ENCODE measurements around the gene GMPPA.

GMPPA gene

GRCh38 chr2:219497495-219498279 is 1.0 kb upstream of the GMPPA start:
- no peak for TF ChIP-seq CTCF (IDR thresholded peaks at IDR 0.05; ENCODE audit: insufficient read depth, low read depth, low read length, missing control alignments)
- peak; percentile 64 for DNase-seq (ENCODE audit: low read depth)
- H3K4me3 ChIP-seq (ENCODE audit: low read depth, low read length) = peak overlapping the region; percentile 69

- no peak for DNase-seq (ENCODE audit: low read depth)
- peak overlapping the region; percentile 69 for H3K4me3 ChIP-seq (ENCODE audit: low read depth, low read length)
- no peak for TF ChIP-seq CTCF (IDR thresholded peaks at IDR 0.05; ENCODE audit: insufficient read depth, low read depth, low read length, missing control alignments)
These were observed 292 bp downstream of the GMPPA start for GRCh38 chr2:219499058-219499307.

GRCh38 chr2:219499555-219499954 is 864 bp downstream of the GMPPA start:
- H3K4me3 ChIP-seq (ENCODE audit: low read depth, low read length) = peak overlapping the region; percentile 69
- TF ChIP-seq CTCF (IDR thresholded peaks at IDR 0.05; ENCODE audit: insufficient read depth, low read depth, low read length, missing control alignments) = no peak
- no peak for DNase-seq (ENCODE audit: low read depth)

GRCh38 chr2:219500135-219500534 is 1.4 kb downstream of the GMPPA start:
- DNase-seq (ENCODE audit: low read depth) = no peak
- TF ChIP-seq CTCF (IDR thresholded peaks at IDR 0.05; ENCODE audit: insufficient read depth, low read depth, low read length, missing control alignments) = peak; percentile 20
- no peak overlapping the region for H3K4me3 ChIP-seq (ENCODE audit: low read depth, low read length)

- no peak for DNase-seq (ENCODE audit: low read depth)
- no peak for TF ChIP-seq CTCF (IDR thresholded peaks at IDR 0.05; ENCODE audit: insufficient read depth, low read depth, low read length, missing control alignments)
- H3K4me3 ChIP-seq (ENCODE audit: low read depth, low read length) = no peak overlapping the region
These were observed 3.2 kb downstream of the GMPPA start for GRCh38 chr2:219501849-219502248.

DNA sequence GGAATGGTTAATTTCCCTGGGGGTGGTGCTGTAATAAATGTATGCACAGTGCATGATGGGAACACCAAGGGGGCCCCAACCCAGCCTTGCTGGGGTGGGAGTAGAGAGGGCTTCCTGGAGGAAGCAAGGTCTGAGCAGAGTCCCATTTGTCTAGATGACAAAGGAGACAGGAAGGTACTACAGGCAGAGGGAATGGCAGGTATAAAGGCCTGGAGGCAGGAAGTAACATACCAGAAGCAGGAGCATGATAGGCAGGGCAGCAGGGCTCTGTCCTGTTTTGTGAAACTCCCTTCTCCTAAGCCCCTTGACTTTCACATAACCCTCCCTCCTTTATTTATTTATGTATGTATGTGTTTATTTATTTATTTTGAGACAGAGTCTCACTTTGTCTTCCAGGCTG is 3.9 kb downstream of the GMPPA start:
- no peak for TF ChIP-seq CTCF (IDR thresholded peaks at IDR 0.05; ENCODE audit: insufficient read depth, low read depth, low read length, missing control alignments)
- H3K4me3 ChIP-seq (ENCODE audit: low read depth, low read length) = no peak overlapping the region
- DNase-seq (ENCODE audit: low read depth) = no peak

GRCh38 chr2:219505585-219505984 is 6.9 kb downstream of the GMPPA start:
- DNase-seq (ENCODE audit: low read depth) = no peak
- no peak for TF ChIP-seq CTCF (IDR thresholded peaks at IDR 0.05; ENCODE audit: insufficient read depth, low read depth, low read length, missing control alignments)
- no peak overlapping the region for H3K4me3 ChIP-seq (ENCODE audit: low read depth, low read length)
